HG02943 (cell line): ENCODE results near the gene CNOT3.
A peak's percentile ranks its signal among the peaks of the same experiment; 100 is the strongest.

ENCODE experiments used
- ATAC-seq: cut with Tn5 transposase; IDR thresholded peaks from one replicate; pipeline ENCODE4 v1.9.1; 2021; ENCODE audit warnings: mild to moderate bottlenecking, low read depth, moderate library complexity; ENCODE audit not compliant: unreplicated experiment

Gene CNOT3

DNA sequence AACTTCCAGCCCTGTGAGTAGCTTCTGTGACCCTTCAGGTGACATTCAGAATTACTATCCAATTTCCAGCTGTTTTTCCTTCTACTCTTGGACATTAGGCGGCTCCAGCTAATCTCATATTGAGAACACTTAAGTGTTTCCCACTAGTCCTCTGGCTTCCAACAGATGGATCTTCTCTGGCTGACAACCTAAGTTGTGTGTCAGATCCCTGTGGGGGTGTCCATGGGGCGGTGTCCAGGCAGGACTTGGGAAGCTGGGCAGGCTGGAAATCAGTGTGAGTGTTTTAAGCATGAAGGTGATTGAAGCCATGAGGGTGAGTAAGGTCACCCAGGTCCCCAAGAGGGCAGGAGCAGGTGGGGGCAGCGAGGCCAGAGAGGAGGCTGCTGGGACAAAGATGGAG is 10.1 kb downstream of the CNOT3 start:
- no peak for ATAC-seq

DNA sequence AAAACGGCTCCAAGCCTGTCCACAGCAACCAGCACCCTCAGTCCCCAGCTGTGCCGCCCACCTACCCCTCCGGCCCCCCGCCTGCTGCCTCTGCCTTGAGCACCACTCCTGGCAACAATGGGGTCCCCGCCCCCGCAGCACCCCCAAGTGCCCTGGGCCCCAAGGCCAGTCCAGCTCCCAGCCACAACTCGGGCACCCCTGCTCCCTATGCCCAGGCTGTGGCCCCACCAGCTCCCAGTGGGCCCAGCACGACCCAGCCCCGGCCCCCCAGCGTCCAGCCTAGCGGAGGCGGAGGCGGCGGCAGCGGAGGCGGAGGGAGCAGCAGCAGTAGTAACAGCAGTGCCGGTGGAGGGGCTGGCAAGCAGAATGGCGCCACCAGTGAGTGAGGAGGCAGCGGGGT is 10.6 kb downstream of the CNOT3 start:
- ATAC-seq, result no peak

DNA sequence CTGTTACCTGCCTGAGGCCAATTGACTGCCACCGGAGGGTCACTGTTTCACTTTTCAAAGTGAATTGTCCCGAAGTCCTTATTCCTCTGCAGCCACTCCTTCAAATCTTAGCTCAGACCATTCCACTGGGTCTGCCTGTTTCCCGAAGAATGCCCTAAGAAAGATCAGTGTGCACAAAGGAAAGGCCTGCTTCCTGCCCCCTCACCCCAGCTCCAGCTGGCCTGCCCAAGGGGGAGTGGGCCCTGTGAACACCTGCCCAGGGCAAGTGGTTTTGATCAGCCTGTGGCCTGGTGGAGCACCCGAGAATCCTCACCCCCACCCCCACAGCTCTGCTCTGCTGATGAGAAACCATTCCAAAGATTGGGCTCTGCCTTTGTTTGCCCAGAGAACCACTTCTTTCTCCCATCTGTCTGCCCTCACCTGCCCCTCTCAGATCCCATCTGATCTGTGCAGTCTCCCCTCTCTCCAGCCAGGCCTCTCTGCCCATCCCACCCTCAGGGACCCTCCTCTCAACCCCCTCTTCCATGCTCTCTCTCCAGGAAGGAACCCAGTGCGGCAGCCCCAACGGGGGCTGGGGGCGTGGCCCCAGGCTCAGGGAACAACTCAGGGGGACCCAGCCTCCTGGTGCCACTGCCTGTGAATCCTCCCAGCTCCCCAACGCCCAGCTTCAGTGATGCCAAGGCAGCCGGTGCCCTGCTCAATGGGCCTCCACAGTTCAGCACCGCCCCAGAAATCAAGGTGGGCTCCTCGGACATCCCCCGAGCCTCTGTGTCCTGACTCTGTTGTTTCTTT is 11.7 kb downstream of the CNOT3 start:
- ATAC-seq, result no peak

GRCh38 chr19:54151362-54152035 is 13.9 kb downstream of the CNOT3 start:
- no peak for ATAC-seq

- no peak for ATAC-seq
These were observed 14.7 kb downstream of the CNOT3 start for GRCh38 chr19:54152267-54152666.

GRCh38 chr19:54152878-54153524 is 15.4 kb downstream of the CNOT3 start:
- ATAC-seq, result no peak

DNA sequence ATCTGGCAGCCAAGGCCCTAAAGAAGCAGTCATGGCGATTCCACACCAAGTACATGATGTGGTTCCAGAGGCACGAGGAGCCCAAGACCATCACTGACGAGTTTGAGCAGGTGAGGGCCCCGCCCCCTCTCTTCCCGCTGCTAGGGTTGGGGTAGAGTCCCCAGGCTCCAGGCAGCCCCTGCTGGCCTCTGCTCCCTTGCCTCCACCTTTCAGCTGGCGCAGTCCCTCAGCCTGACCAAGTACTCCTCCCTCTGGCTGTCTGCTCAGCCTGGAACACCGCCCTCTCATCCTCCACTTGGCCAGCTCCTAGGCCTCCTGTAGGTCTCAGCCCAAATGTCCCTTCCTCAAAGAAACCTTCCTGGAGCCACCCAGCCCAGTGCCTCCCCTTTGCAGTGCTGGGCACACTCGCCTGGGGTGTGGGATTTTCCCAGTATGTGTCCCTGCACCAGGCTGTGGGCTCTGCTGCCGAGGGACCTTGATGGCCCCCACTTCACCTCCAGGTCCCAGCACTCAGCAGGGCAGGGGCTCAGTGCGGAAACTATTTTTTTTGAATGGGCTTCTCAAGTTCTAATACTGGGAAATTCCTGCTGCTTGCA is 16.3 kb downstream of the CNOT3 start:
- no peak for ATAC-seq

- no peak for ATAC-seq
These were observed 17.2 kb downstream of the CNOT3 start for GRCh38 chr19:54154603-54155345.

DNA sequence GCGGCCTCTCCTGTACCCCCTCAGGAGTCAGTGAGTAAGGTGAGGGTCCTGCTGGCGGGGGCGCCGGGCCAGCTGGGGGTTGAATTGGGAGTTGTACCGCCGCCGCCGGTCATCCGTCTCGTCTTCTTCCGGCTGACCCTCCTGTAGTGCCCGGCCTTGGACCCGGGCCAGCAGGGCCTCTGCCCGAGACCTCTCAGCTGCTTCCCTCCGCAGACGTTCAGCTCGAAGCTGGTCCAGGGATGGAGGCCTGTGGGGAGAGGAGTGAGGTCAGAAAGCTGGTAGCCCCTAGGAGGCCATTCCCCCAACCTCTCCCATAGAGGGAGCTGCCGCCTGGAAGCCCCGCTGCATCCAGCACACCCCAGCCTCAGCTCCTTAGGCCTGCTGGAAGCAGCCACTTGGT is 18.1 kb downstream of the CNOT3 start:
- ATAC-seq, result no peak

DNA sequence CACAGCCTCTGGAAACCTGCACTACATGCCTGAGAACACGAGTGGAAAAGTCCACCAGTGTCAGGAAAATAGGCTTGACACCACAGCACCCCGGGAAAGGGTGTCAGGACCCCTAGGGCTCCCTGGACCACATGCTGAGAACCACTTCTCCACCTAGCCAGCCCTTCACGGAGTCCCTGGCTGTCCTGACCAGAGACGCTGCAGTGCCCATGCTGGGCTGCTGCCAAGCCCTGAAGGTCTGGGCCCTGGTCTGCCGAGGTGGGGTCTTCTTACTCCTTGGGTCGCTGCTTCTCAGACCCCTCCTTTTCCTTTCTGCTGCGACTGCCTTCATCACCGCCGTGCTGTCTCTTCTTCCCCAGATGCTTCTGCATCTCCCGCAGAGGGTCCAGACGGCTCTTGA is 18.9 kb downstream of the CNOT3 start:
- ATAC-seq, result no peak

DNA sequence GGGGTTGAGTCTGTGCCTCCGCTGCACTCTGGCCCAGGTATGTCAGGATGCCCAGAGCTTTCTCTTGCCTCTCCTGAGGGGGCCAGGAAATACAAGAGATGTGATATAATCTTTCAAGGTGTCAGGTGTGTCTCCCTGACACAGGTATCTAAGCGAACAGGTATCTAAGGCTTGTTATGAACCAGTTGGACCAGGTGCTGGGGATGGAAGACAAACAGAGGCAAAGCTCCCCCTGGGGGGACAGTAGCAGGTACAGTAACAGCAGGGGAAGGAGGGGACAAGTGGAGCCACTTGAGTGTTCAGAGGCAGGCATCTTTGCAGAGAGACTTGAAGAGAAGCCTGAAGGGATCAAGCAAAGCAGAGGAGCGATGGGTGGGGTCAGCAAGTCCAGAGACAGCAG is 19.4 kb downstream of the CNOT3 start:
- ATAC-seq, result no peak

- no peak for ATAC-seq
These were observed 21.3 kb downstream of the CNOT3 start for GRCh38 chr19:54158812-54159351.

- ATAC-seq, result peak; percentile 91
These were observed 22.0 kb downstream of the CNOT3 start, which contains the start of gene LENG1 for GRCh38 chr19:54159352-54160181. Gene LENG1, minus strand, starts transcription at chr19:54159721. Its CDS starts 26 bp downstream, at chr19:54159695.

DNA sequence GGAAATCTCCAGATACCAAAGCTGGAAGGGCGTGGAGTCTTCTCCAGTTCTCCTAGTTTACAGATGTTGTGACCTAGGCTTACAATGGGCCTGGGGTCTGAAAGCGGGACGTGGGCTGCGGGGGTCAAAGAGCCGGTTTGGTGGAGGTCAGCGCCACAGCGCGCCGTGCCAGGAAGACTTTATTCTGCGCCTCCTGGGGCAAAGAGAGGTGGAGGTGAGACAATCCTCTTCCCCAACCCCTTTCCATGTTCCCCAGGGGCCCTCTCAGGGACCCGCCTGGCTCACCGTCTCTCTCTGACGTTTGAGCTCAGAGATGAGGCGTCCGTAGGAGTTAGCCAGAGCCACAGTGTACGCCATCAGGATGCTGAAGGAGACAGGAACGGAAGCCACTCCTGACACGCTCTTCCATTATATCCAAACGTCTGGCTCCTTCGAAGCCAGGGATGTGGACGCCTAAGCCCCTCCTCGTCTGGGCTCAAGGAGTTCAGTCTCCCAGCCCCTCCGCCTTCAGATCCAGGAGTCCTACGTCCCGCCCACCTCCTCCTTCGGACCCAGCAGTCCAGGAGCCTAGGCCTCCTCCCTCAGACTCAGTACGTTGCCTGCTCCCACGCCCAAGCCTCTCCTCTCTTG is 22.7 kb downstream of the CNOT3 start:
- peak; percentile 1 for ATAC-seq

DNA sequence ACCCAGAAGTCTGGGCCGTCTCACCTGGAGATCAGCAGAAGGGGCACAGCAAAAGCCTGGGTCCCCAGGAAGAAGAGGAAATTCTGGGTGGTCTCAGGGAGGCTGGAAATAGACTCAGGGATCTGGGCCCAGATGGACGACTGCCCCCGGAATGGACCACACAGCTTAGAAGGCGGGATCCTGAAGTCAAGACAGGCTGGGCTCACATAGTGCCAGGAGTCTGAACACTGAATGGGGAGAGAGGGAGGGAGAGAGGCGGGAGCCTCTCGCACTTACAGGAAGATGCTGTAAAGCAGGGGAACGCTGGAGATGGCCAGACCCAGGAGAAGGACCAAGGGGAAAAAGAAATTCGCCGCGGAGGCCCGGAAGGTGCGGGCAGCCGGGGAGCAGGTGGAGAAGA is 23.3 kb downstream of the CNOT3 start:
- no peak for ATAC-seq

- no peak for ATAC-seq
These were observed 24.8 kb downstream of the CNOT3 start for GRCh38 chr19:54162241-54162805.

DNA sequence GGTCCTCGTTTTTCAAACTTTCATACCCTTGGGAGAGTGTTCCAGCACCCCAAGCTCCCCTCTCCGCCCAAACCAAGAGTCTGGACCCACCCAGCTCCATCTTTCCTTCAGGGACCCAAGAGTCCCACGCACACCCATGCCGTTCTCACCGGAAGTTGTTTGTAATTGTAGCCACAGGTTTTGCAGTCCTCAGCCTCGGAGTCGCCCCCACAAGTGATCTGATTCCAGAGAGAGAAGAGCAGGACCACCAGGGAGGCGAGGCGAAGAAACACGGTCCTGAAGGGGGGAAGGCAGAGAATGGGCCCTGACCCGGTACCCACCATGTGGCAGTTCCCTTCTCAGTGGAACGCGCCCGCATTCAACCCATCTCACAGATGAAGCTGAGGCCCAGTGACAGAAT is 25.3 kb downstream of the CNOT3 start:
- ATAC-seq, result no peak

GRCh38 chr19:54164369-54165068 is 27.0 kb downstream of the CNOT3 start:
- no peak for ATAC-seq
